ENCODE data around the gene ARL1. TPM values are rescaled to one million over a fixed set of nuclear protein-coding genes. Genes with fewer than 3 reads are reported as not detected.
A peak's percentile ranks its signal among the peaks of the same experiment; 100 is the strongest.

The ARL1 gene
- total RNA-seq, result 77.5 TPM
- long read RNA-seq, transcript ARL1-201 (6 exons, 3,241 nt), result major isoform, 75 of 85 reads
- long read RNA-seq, partial matches to known transcripts, result 0 of 85 reads
- long read RNA-seq, other reads (novel, unspliced or antisense), result 8 of 85 reads

GRCh38 chr12:101407436-101408345 is at the start of gene ARL1:
Gene ARL1, minus strand, starts transcription at chr12:101407772. Its CDS starts 127 bp downstream, at chr12:101407645.
- ATAC-seq (peak; percentile 95 to 98), DNase-seq (peak; percentile 92)
- peak within 1 kb of the TSS; percentile 97 for H3K27ac ChIP-seq
- peaks cover 18% of the 10 kb centered on the region for H3K4me1 ChIP-seq
- intact Hi-C loops (cut with DNase I), result no loop called here
- H3K9me3 ChIP-seq, result no peaks in the 10 kb centered on the region
- H3K4me3 ChIP-seq, result peak within 1 kb of the TSS; percentile 85
- no peaks in the 10 kb centered on the region for H3K27me3 ChIP-seq (ENCODE audit: low read depth)
- peaks cover 12% of the 10 kb centered on the region for H3K36me3 ChIP-seq
- no peak for TF ChIP-seq CTCF (IDR thresholded peaks at IDR 0.05)

GRCh38 chr12:101455685-101456084 is 48.1 kb upstream of the ARL1 start:
- Histone ChIP-seq H3K4me3 (no peak overlapping the region), H3K36me3 (no peaks in the 10 kb centered on the region), H3K27ac (no peak overlapping the region), H3K27me3 (ENCODE audit: low read depth) (no peaks in the 10 kb centered on the region), H3K4me1 (peaks cover 7% of the 10 kb centered on the region), H3K9me3 (no peaks in the 10 kb centered on the region)
- no peak for DNase-seq
- intact Hi-C loops (cut with DNase I), result no loop called here
- TF ChIP-seq CTCF (IDR thresholded peaks at IDR 0.05), result no peak
- peak in 1 of 2 donors; percentile 23 for ATAC-seq

GRCh38 chr12:101441461-101442224 is 34.1 kb upstream of the ARL1 start:
- Histone ChIP-seq H3K4me3 (no peak overlapping the region), H3K36me3 (no peaks in the 10 kb centered on the region), H3K27me3 (ENCODE audit: low read depth) (no peaks in the 10 kb centered on the region), H3K27ac (no peak overlapping the region), H3K4me1 (no peaks in the 10 kb centered on the region), H3K9me3 (no peaks in the 10 kb centered on the region)
- no peak for ATAC-seq
- intact Hi-C loops (cut with DNase I), result no loop called here
- TF ChIP-seq CTCF (IDR thresholded peaks at IDR 0.05), result no peak
- DNase-seq, result no peak

GRCh38 chr12:101439236-101439635 is 31.7 kb upstream of the ARL1 start:
- ATAC-seq (no peak), DNase-seq (no peak)
- H3K27ac ChIP-seq, result no peak overlapping the region
- TF ChIP-seq CTCF (IDR thresholded peaks at IDR 0.05), result no peak
- H3K4me1 ChIP-seq, result no peaks in the 10 kb centered on the region
- H3K9me3 ChIP-seq, result no peaks in the 10 kb centered on the region
- no peaks in the 10 kb centered on the region for H3K36me3 ChIP-seq
- intact Hi-C loops (cut with DNase I), result no loop called here
- no peaks in the 10 kb centered on the region for H3K27me3 ChIP-seq (ENCODE audit: low read depth)
- H3K4me3 ChIP-seq, result no peak overlapping the region

- no peak overlapping the region for H3K4me3 ChIP-seq
- H3K36me3 ChIP-seq, result no peaks in the 10 kb centered on the region
- no peaks in the 10 kb centered on the region for H3K27me3 ChIP-seq (ENCODE audit: low read depth)
- H3K27ac ChIP-seq, result no peak overlapping the region
- intact Hi-C loops (cut with DNase I), result no loop called here
- TF ChIP-seq CTCF (IDR thresholded peaks at IDR 0.05), result no peak
- DNase-seq (no peak), ATAC-seq (no peak)
- H3K4me1 ChIP-seq, result no peaks in the 10 kb centered on the region
- no peaks in the 10 kb centered on the region for H3K9me3 ChIP-seq
Observed at GRCh38 chr12:101436136-101436535, 28.6 kb upstream of the ARL1 start.
